Measurements from ENCODE around the gene CCDC154. TPM values are rescaled to one million over a fixed set of nuclear protein-coding genes. Genes with fewer than 3 reads are reported as not detected.

The CCDC154 gene
- total and polyA plus RNA-seq, 9 of the 15 experiments (the other 6 are each of a cell fraction or from before 2014, with no cell fraction given) = 0.15 to 1.4 (median 0.20) TPM; not detected in 5

- TF ChIP-seq, protein P1, sequence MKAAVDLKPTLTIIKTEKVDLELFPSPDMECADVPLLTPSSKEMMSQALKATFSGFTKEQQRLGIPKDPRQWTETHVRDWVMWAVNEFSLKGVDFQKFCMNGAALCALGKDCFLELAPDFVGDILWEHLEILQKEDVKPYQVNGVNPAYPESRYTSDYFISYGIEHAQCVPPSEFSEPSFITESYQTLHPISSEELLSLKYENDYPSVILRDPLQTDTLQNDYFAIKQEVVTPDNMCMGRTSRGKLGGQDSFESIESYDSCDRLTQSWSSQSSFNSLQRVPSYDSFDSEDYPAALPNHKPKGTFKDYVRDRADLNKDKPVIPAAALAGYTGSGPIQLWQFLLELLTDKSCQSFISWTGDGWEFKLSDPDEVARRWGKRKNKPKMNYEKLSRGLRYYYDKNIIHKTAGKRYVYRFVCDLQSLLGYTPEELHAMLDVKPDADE (conservative IDR thresholded peaks at IDR 0.05; ENCODE audit: control insufficient read depth, low read depth, low read length) = no peak
- TF ChIP-seq LCOR (CRISPR knock-in tag; IDR thresholded peaks at IDR 0.05) (no peak), SREBF2 (CRISPR knock-in tag; IDR thresholded peaks at IDR 0.05) (no peak), HNRNPH1 (optimal IDR thresholded peaks at IDR 0.05; ENCODE audit: low read depth, low read length) (no peak), CREBBP (IDR thresholded peaks at IDR 0.05; ENCODE audit: low read depth, low read length) (no peak), ATF6 (CRISPR knock-in tag; IDR thresholded peaks at IDR 0.05) (no peak), DMBX1 (CRISPR knock-in tag; IDR thresholded peaks at IDR 0.05; ENCODE audit: borderline replicate concordance) (no peak), ZNF143 (CRISPR knock-in tag; IDR thresholded peaks at IDR 0.05) (no peak), GABPA (tag; conservative IDR thresholded peaks at IDR 0.05; ENCODE audit: low read depth) (no peak), SETDB1 (IDR thresholded peaks at IDR 0.05; ENCODE audit: low read length) (no peak), CBFA2T3 (IDR thresholded peaks at IDR 0.05) (peak; percentile 20; the same call in 1 of the 2 replicates), COPS2 (conservative IDR thresholded peaks at IDR 0.05) (no peak), ZNF717 (CRISPR knock-in tag; IDR thresholded peaks at IDR 0.05) (no peak), ZNF41 (CRISPR knock-in tag; conservative IDR thresholded peaks at IDR 0.05) (no peak), HMGN3 (IDR thresholded peaks at IDR 0.05; ENCODE audit: borderline replicate concordance, extremely low read depth, insufficient read length, low read depth, low read length) (peak; percentile 25), PHTF2 (CRISPR knock-in tag; IDR thresholded peaks at IDR 0.05) (no peak)
- TF ChIP-seq, protein P2, sequence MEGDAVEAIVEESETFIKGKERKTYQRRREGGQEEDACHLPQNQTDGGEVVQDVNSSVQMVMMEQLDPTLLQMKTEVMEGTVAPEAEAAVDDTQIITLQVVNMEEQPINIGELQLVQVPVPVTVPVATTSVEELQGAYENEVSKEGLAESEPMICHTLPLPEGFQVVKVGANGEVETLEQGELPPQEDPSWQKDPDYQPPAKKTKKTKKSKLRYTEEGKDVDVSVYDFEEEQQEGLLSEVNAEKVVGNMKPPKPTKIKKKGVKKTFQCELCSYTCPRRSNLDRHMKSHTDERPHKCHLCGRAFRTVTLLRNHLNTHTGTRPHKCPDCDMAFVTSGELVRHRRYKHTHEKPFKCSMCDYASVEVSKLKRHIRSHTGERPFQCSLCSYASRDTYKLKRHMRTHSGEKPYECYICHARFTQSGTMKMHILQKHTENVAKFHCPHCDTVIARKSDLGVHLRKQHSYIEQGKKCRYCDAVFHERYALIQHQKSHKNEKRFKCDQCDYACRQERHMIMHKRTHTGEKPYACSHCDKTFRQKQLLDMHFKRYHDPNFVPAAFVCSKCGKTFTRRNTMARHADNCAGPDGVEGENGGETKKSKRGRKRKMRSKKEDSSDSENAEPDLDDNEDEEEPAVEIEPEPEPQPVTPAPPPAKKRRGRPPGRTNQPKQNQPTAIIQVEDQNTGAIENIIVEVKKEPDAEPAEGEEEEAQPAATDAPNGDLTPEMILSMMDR (IDR thresholded peaks at IDR 0.05 in 2 of 3, conservative IDR thresholded peaks at IDR 0.05 in 1 of 3; ENCODE audit: insufficient read depth in 2 of 3, low read depth in 1 of 3, low read length in 3 of 3) = peak in 2 of 3 experiments; percentile 18 to 19; a peak in 1 of 6 replicates
- TF ChIP-seq, protein P3, sequence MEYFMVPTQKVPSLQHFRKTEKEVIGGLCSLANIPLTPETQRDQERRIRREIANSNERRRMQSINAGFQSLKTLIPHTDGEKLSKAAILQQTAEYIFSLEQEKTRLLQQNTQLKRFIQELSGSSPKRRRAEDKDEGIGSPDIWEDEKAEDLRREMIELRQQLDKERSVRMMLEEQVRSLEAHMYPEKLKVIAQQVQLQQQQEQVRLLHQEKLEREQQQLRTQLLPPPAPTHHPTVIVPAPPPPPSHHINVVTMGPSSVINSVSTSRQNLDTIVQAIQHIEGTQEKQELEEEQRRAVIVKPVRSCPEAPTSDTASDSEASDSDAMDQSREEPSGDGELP (CRISPR knock-in tag; IDR thresholded peaks at IDR 0.05; ENCODE audit: borderline replicate concordance) = 0 out of 2 replicates have a peak, but pooled peaks have one; percentile 21
Observed at GRCh38 chr16:1430759-1431496, 13.4 kb downstream of the CCDC154 start, which contains the start of gene PERCC1 (continued).
